Measurements from ENCODE around the gene AGL.
"Not testable (repeated sequence)": the region's sequence is repeated elsewhere in the genome, so short reads cannot be mapped to it uniquely, and the experiment has no call there.

Gene AGL

DNA sequence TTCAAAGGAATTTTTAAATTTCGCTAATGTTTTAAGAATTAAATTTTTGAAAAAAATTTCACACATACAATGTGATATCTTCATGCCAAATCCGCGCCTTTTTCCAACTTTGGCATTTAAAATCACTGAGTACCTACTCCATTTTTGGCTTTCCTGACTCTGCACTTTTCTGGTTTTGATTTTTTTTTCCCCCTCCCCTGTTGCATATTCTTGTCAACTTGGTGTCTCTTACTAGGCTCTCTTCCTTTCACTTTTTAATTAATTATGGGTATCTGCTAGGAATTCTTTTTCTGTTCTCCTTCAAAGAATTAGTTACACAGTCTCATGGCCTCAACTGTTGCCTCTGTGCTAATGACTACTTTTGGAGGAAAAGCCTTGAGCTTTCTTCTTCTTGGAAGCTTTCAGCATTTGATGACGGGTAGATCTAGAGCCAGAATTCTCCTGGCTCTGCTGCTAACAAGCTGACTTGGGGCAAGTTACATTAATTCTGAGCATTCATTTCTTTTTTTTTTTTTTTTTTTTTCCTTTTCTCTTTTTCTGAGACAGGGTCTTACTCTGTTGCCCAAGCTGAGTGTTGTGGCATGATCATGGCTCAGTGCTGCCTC is 1.8 kb downstream of the AGL start:
- DNase-seq (ENCODE audit: low read depth), result no peak

DNA sequence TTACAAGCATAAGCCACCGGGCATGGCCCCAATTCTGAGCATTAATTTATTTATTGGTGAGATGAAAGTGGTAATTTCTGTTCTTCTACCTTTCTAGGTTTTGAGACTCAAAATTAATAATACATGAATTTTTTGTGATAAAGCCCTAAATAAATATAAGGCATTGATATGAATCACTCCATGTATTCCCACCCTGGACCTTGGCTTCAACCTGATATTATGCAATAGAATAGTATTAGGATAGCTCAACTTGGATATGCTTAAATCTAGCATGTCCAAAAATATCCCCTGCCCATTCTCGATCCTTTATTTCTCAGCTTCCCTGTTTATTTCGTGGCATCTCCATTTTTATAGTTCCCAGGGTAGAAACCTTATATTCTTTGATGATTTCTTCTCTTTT is 2.5 kb downstream of the AGL start:
- DNase-seq (ENCODE audit: low read depth), result no peak

DNA sequence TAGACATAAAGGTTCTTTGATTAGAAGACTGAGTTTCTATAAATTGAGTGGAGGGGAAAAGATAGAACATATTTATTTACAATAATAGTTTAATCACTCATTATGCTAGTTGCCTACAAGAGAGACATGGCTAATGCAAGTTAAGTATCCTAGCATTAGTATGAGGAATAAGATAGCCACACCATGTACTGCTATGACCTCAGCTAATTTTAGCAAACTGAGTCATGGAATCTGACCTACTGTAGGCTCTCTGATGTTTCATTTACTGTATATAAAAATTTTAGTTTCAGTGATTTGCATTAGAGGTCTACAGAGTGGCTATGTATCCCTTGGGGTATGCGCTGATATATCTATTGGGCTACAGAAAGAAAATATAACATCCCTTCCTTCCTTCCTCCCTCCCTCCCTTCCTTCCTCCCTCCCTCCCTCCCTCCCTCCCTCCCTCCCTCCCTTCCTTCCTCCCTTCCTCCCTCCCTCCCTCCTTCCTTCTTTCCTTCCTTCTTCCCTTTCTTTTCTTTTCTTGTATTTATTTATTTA is 5.8 kb downstream of the AGL start:
- no peak for DNase-seq (ENCODE audit: low read depth)

DNA sequence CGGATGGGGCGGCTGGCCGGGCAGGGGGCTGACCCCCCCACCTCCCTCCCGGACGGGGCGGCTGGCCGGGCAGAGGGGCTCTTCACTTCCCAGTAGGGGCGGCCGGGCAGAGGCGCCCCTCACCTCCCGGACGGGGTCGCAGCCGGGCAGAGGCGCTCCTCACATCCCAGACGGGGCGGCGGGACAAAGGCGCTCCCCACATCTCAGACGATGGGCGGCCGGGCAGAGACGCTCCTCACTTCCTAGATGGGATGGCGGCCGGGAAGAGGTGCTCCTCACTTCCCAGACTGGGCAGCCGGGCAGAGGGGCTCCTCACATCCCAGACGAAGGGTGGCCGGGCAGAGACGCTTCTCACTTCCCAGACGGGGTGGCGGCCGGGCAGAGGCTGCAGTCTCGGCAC is 6.9 kb downstream of the AGL start:
- not testable (repeated sequence) for DNase-seq (ENCODE audit: low read depth)

DNA sequence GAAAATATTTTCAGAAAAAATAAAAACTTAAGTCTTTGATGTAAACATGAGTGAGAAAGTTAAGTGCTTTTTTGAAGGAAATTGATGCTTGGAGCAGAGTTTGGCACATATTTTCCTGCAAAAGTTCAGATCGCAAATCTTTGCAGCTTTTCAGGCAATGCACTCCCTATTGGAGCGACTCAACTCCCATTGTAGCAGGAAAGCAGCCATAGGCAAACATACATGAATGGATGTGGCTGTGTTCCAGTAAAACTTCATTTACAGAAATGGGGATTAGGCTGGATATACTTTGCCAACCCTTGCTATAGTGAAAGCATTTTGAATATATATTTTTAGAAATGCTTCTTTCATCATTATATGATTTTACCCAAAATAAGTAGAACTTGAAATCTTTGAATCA is 8.1 kb downstream of the AGL start:
- no peak for DNase-seq (ENCODE audit: low read depth)

DNA sequence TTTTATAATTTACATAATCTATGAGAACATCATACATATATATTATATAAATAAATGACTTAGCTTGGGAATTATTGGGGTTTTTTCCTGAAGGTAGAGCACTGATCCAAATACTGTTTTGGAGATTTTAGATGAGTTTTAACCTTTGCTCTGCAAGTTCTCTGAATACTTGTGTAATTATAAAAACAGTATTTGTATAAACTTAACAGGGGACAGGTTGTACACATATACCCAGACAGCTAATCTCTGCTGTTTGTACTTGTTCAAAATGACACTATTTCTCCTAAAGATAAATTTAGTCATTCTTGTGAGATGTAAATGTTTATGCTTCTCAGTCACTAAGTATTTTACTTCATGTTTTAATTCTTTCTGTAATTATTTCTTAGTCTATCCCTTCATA is 8.7 kb downstream of the AGL start:
- DNase-seq (ENCODE audit: low read depth), result no peak

DNA sequence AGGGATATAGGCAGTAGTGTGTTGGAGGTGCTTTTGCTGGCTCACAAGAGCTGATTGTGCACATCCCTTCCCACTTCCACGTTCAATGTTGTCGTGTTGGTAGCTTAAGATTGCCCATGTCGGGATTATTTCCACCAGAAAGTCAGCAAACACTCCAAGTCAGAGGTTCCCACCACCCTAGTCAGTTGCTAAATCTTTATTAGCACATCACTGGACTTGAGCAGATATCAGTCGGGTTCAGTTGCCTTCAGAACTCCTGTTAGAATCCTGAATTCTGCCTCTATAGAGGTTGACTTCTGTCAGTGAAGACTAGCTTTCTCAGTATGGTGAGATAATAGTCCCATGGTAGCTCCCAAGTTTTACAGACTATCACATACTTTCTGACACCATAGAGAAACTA is 10.5 kb downstream of the AGL start:
- DNase-seq (ENCODE audit: low read depth), result no peak

DNA sequence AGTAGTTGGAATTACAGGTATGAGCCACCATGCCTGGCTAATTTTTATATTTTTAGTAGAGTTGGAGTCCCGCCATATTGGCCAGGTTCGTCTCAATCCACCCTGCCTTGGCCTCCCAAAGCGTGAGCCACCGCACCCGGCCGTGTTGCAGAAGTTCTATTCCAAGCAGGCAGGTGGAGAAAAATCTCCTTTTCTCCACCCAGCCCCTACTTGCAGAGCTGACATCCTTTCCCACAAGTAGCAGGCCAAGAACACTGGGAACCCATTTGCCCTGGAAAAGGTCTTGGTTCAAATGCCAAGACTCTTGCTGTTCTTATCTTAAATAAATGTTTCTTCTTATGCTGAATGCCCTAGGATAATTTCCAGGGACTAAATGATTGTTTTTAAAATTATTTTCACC is 17.5 kb downstream of the AGL start:
- no peak for DNase-seq (ENCODE audit: low read depth)

DNA sequence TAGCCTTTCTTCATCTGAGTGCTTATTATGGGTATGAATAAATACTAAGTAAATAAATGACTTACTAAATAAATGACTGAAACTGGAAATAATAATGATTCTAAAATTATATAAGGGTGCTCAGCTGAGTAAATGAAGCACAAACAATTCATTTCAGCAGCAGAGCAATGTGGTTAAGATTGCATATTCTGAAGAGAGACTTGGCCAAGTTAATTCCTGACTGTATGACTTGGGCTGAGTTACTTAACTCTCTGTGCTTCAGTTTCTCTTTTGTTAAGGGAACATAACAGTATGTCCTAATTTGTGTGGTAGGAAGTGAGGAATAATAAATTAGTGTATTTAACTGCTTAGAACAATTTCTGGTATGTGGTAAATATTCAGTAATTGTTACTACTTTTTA is 19.1 kb downstream of the AGL start:
- no peak for DNase-seq (ENCODE audit: low read depth)

DNA sequence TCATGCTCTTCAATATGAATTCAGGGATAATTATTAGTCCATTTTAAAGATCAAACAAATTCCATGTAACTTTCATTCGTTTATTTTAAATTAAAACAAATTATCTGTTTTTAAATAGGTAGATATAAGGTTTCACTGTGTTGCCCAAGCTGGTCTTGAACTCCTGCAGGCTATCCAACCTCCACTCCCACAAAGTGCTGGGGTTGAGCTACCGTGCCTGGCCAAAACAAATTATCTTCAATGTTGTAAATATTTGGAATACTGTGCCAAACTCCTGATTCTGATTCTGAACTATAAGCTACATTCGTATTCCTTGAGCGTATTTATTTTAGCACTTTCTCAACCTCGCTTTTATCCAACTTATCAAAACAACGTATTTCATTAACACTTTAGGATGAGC is 19.6 kb downstream of the AGL start:
- no peak for DNase-seq (ENCODE audit: low read depth)

DNA sequence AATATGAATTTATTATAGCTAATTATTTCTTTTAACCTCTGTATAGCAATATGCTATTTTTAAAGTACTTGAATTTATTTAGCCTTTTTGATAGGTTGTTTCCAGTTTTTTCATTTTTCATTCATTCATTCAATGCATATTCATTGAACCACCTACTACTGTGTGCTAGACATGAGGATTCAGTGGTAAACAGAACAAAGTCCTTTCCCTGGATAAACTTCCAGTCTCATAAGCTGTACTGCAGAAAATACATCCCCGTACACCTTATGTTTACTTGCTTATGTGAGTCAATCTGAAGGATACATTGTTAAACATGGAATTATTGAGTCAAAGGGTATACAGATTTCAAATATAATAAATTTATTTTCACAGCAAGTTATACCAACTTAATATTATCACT is 21.9 kb downstream of the AGL start:
- no peak for DNase-seq (ENCODE audit: low read depth)

DNA sequence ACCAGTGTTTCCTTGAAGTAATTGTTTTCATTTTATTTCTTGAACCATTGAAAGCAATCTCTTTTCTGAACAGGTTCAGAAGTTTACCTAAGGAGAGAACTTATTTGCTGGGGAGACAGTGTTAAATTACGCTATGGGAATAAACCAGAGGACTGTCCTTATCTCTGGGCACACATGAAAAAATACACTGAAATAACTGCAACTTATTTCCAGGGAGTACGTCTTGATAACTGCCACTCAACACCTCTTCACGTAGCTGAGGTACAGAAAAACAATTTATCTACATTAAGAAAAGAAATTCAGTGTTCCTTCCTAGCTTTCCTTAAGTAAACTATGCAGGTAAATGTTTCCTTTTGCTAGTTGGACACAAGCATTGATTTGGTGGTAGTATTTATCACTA is 27.4 kb downstream of the AGL start:
- DNase-seq (ENCODE audit: low read depth), result no peak

DNA sequence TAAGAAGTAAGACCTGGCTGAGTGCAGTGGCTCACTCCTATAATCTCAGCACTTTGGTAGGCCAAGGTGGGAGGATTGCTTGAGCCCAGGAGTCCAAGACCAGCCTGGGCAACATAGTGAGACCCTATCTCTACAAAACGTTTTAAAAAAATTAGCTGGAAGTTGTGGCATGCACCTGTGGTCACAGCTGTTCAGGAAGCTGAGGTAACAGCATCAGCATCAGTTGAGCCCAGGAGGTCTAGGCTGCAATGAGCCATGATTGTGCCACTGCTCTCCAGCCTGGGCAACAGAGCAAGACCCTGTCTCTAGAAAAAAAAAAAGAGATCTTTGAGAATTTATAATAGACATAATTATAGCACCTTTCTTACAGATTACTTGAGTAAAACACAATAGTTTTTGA is 36.0 kb downstream of the AGL start:
- no peak for DNase-seq (ENCODE audit: low read depth)

DNA sequence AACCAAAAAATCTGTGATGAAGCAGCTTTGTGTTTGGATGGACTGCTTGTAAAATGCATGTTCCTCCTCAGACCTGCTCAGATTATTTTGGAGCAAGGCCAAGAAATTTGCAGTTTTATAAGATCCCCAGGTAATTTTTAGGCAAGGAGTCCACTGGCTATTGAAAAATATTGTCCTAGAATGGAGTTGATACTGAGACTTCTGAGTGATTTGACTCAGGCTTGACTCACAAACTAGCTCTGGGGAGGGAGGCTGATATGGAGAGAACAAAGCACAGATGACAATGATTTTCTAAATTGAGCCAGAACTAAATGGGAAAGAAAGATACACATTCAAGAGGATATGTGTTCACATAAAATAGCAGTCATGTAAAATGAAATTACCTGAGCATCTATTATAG is 36.7 kb downstream of the AGL start:
- DNase-seq (ENCODE audit: low read depth), result no peak

DNA sequence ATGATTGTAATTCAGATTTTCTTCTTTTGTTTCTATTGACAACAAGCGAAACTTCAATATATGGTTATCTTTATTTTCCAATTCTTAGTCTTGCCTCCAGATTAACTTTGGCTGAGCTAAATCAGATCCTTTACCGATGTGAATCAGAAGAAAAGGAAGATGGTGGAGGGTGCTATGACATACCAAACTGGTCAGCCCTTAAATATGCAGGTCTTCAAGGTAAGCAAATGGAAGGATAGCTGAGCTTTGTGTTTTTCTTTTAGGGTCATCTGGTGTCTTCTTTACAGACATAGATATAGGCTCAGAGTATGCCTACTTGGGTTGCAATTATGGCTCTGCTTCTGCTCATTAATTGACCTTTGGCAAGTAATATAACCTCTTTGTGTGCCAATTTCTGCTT is 37.7 kb downstream of the AGL start:
- DNase-seq (ENCODE audit: low read depth), result no peak

DNA sequence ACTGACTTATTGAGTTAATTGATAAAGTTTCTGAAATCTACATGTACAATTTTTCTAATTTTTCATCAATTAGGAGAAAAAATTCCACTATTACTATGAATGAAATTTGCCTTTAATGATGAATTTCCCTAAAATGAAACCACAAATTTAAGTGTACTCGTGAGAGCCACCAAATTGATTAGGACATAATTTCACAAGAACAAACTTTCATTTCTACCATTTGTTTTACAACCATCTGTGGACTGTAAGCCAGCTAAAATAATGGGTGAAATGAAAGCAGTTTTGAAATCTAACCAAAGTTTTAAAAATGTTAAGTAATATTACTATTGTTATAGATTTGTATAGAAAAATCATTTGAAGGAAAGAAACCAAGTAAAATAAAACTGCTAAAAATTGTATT is 41.8 kb downstream of the AGL start:
- no peak for DNase-seq (ENCODE audit: low read depth)

DNA sequence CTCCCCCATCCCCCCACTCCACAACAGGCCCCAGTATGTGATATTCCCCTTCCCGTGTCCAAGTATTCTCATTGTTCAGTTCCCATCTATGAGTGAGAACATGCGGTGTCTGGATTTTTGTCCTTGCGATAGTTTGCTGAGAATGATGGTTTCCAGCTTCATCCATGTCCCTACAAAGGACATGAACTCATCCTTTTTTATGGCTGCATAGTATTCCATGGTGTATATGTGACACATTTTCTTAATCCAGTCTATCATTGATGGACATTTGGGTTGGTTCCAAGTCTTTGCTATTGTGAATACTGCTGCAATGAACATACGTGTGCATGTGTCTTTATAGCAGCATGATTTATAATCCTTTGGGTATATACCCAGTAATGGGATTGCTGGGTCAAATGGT is 53.1 kb downstream of the AGL start:
- DNase-seq (ENCODE audit: low read depth), result not testable (repeated sequence)

DNA sequence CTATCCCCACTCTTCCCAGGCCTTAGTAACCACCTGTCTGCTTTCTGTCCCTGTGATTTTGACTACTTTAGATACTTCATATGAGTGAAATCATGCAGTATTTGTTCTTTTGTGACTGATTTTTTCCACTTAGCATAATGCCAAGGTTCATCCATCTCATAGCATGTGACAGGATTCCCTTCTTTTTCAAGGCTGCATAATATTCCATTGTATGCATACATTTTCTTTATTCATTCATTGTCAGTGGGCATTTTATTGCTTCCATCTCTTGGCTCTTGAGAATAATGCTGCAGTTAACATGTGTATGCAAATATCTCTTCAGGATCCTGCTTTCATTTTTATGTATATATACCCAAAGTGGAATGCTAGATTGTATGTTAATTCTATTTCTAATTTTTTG is 56.4 kb downstream of the AGL start:
- DNase-seq (ENCODE audit: low read depth), result no peak

DNA sequence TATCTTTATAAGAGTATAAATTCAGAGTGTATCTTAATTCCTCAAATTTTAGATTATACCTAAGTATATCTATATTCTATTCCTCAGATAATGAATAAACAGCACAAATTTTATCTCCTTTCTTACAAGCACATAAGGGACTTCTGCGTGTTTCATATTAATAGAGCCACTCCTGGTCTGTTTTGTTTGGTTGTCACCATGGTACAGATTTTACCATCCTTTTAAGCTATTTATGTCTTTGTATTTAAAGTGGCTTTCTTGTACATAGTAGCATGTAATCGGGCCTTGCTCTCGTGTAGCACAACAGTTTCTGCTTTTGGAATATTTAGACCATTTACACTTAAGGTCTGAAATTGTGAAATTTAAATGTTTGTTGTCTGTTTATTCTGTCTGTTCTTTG is 67.1 kb downstream of the AGL start:
- no peak for DNase-seq (ENCODE audit: low read depth)

DNA sequence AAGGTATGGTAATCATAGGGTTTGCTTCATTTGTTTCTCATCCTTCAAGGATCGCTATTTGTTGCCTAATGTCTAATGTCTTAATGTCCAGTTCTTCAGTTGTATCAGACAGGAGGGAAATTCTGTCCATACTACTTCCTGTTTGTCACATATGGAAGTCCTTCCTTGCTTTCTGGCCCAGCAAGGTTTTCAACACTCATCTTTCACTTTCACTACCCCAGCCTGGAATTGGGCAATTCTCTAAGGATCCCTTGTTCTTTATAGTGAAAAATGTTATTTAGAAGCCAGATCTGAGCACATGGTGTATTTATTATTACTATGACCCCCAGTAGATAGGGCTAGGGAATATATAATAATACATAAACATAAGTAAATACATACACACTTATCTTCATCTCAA is 69.1 kb downstream of the AGL start:
- DNase-seq (ENCODE audit: low read depth), result no peak

DNA sequence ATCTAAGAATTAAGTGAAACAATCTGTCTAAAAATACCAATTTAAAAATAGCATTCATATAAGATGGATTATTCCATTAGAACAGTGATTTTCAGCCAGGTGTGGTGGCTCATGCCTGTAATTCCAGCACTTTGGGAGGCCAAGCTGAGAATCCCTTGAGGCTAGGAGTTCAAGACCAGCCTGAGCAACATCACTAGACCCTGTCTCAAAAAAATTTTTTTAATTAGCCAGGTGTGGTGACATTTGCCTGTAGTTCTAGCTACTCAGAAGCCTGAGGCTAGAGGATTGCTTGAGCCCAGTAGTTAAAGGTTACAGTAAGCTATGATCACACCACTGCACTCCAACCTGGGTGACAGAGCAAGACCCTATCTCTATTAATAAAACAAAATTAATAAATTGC is 84.6 kb downstream of the AGL start:
- DNase-seq (ENCODE audit: low read depth), result no peak

DNA sequence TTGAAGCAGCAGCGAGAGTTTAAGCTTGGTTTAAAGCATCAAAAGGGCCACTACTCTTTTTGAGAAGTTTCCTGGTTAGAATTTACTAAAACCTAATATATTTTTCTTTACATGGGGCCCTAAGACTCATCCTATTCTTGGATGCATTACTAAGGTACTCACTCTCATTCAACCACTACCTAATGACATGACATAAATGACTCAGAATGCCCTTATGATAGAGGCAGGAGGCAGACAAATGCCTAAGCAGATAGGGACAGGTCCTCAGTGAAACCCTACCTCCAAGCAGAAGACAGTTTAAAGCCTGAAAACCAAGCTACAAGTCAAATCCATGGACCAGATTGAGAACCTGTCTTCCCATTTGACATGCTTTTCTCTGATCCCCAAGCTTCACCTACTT is 85.4 kb downstream of the AGL start:
- DNase-seq (ENCODE audit: low read depth), result no peak

DNA sequence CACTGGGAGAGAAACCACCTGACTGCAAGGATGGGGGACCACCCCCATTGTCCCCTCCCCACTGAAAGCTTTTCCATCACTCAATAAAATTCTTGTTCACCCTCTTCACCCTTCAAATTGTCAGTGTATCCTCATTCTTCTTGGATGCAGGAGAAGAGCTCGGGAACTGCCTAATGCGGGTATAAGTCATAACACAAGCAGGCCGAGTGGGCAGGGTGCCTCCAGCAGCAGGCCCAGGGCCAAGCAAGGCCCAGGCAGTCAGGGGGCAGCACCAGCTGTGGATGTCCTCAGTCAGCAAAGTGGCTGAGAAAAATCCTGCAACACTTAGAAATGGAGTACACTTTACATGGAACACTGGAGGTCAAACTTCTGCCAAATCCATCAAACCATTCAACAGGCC is 85.9 kb downstream of the AGL start:
- DNase-seq (ENCODE audit: low read depth), result no peak

DNA sequence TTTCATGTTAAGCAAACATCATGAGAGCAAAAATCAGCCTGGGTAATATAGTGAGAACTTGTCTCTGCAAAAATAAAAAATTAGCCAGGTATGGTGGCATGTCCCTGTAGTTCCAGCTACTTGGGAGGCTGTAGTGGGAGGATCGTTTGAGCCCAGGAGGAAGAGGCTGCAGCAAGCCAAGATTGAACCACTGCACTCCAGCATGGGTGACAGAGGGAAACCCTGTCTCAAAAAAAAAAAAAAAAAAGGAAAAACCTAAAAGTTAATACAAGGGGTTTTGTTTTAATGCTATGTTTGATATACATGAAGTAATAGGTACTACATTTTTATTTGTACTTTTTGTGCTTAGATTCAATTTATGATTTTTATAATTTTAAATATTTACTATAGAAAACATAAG is 92.6 kb downstream of the AGL start:
- DNase-seq (ENCODE audit: low read depth), result no peak
